ENCODE measurements around the gene LIPI. TPM values are rescaled to one million over a fixed set of nuclear protein-coding genes. Genes with fewer than 3 reads are reported as not detected.
"Not testable (repeated sequence)": the region's sequence is repeated elsewhere in the genome, so short reads cannot be mapped to it uniquely, and the experiment has no call there.

LIPI gene
- polyA plus RNA-seq, 2 donors = not detected

DNA sequence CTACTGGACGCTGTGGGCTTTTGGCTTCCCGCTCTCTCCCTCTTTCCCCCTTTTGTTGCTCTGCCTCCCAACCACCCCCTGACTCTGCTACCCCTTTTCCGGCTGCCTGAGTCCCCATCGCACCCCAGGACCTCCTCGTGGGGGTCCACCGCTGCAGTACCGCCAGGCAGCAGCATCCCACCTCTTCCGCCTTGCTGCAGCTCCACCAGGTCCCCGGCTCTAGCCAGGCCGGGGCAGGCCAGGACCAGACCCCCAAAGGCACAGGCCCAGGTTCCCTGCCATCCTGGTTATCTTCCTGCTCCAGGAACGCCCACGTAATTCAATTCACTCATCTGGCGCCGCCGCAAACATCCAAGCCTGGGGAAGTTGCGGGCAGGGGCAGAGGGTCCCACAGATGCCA is 139.8 kb downstream of the LIPI start:
- Histone ChIP-seq H3K4me3 (ENCODE audit: low read depth in 1 of 2, low read length in 2 of 2) (no peak overlapping the region), H3K27me3 (ENCODE audit: control insufficient read depth in 1 of 2, insufficient read depth in 2 of 2, low read length in 2 of 2) (no peaks in the 10 kb centered on the region), H3K9me3 (ENCODE audit: control insufficient read depth in 2 of 2, insufficient read depth in 1 of 2, low read depth in 1 of 2, low read length in 1 of 2) (peaks cover 4 to 16% of the 10 kb centered on the region in 2 donors), H3K36me3 (ENCODE audit: control insufficient read depth in 2 of 2, insufficient read depth in 2 of 2, low read length in 1 of 2) (peaks cover 0 to 19% of the 10 kb centered on the region in 2 donors), H3K4me1 (ENCODE audit: control insufficient read depth in 2 of 2, insufficient read depth in 2 of 2, low read length in 1 of 2) (peaks cover 0 to 2% of the 10 kb centered on the region in 2 donors), H3K27ac (ENCODE audit: low read depth in 2 of 2, low read length in 1 of 2) (no peak overlapping the region)
- WGBS, 2 donors = 97 to 98% methylated on average over 16 of the region's 16 CpGs

- Histone ChIP-seq H3K4me1 (ENCODE audit: control insufficient read depth in 2 of 2, insufficient read depth in 2 of 2, low read length in 1 of 2) (peaks cover 0 to 2% of the 10 kb centered on the region in 2 donors), H3K4me3 (ENCODE audit: low read depth in 1 of 2, low read length in 2 of 2) (no peak overlapping the region), H3K9me3 (ENCODE audit: control insufficient read depth in 2 of 2, insufficient read depth in 1 of 2, low read depth in 1 of 2, low read length in 1 of 2) (peaks cover 4 to 16% of the 10 kb centered on the region in 2 donors), H3K27ac (ENCODE audit: low read depth in 2 of 2, low read length in 1 of 2) (no peak overlapping the region), H3K27me3 (ENCODE audit: control insufficient read depth in 1 of 2, insufficient read depth in 2 of 2, low read length in 2 of 2) (no peaks in the 10 kb centered on the region), H3K36me3 (ENCODE audit: control insufficient read depth in 2 of 2, insufficient read depth in 2 of 2, low read length in 1 of 2) (peaks cover 0 to 19% of the 10 kb centered on the region in 2 donors)
- WGBS, 2 donors = 90 to 96% methylated on average over 46 of the region's 46 CpGs
These were observed 140.5 kb downstream of the LIPI start for GRCh38 chr21:14070049-14070893.

- no peaks in the 10 kb centered on the region for H3K36me3 ChIP-seq (ENCODE audit: control insufficient read depth in 2 of 2, insufficient read depth in 2 of 2, low read length in 1 of 2)
- no peaks in the 10 kb centered on the region for H3K27me3 ChIP-seq (ENCODE audit: control insufficient read depth in 1 of 2, insufficient read depth in 2 of 2, low read length in 2 of 2)
- WGBS, 2 donors = 54 to 89% methylated on average over 29 of the region's 29 CpGs
- peak overlapping the region in 1 of 2 donors; percentile 57 for H3K4me3 ChIP-seq (ENCODE audit: low read depth in 1 of 2, low read length in 2 of 2)
- H3K9me3 ChIP-seq (ENCODE audit: control insufficient read depth in 2 of 2, insufficient read depth in 1 of 2, low read depth in 1 of 2, low read length in 1 of 2) = peaks cover 0 to 4% of the 10 kb centered on the region in 2 donors
- peaks cover 0 to under 1% of the 10 kb centered on the region in 2 donors for H3K4me1 ChIP-seq (ENCODE audit: control insufficient read depth in 2 of 2, insufficient read depth in 2 of 2, low read length in 1 of 2)
- peak overlapping the region in 1 of 2 donors; percentile 82 for H3K27ac ChIP-seq (ENCODE audit: low read depth in 2 of 2, low read length in 1 of 2)
These were observed 146.5 kb downstream of the LIPI start for GRCh38 chr21:14064296-14064645.

DNA sequence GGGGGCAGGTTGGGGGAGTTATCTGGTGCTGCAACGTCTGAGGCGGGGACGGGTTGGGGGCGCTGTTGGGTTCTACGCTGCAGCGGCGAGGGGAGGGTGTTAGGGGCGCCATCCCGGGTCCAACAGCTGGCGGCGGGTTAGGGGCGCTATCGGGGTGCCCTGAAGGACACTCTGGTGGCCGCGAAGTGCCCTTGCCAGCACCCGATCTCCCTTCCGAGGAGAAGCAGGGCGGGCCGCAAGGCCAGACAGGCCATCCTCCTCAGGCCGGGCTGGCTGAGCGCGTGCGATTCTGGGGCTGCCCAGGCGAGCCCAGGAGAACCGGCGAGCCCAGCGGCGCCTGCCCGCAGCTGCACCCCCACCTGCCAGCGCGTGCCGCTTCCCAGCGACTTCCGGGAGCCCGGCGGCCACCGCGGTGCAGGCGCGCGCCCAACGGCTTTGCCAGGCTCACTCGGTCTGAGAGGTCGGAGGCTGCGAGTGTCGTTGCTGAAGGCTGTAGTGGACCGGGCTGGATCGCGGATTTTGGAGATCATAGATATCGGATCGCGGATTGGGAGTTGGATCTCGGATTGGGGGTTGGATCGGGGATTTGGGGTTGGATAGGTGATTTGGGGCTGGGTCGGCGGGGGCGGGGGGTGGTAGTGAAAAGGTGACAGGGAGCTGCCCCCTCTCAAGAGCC is 147.0 kb downstream of the LIPI start:
- H3K27ac ChIP-seq (ENCODE audit: low read depth in 2 of 2, low read length in 1 of 2) = peak overlapping the region in 1 of 2 donors; percentile 82
- not testable (repeated sequence) for H3K27me3 ChIP-seq (ENCODE audit: control insufficient read depth in 1 of 2, insufficient read depth in 2 of 2, low read length in 2 of 2); H3K4me1 ChIP-seq (ENCODE audit: control insufficient read depth in 2 of 2, insufficient read depth in 2 of 2, low read length in 1 of 2); H3K36me3 ChIP-seq (ENCODE audit: control insufficient read depth in 2 of 2, insufficient read depth in 2 of 2, low read length in 1 of 2); H3K9me3 ChIP-seq (ENCODE audit: control insufficient read depth in 2 of 2, insufficient read depth in 1 of 2, low read depth in 1 of 2, low read length in 1 of 2)
- 51 to 85% methylated on average over 57 of the region's 57 CpGs for WGBS, 2 donors
- peak overlapping the region in 1 of 2 donors; percentile 57 for H3K4me3 ChIP-seq (ENCODE audit: low read depth in 1 of 2, low read length in 2 of 2)

- 97 to 100% methylated on average over 18 to 19 of the region's 19 CpGs for WGBS, 2 donors
These were observed 148.1 kb downstream of the LIPI start for GRCh38 chr21:14062684-14063083.

DNA sequence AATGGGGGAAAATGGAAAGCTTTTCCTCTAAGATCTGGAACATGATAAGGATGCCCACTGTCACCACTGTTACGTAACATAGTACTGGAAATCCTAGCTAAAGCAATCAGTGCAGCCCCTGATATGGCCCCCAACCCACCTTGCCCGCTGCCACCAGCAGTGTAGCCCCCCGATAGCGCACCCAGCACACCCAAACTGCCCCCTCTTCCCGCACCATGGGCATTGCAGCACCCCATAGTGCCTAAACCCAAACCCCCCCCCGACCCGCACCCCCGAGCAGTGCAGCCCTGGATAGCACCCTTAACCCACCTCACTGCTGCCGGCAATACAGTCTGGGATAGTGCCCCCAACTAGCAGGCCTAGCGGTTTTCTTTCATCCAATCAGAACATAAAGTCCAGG is 148.9 kb downstream of the LIPI start:
- not testable (repeated sequence) for H3K4me3 ChIP-seq (ENCODE audit: low read depth in 1 of 2, low read length in 2 of 2); H3K36me3 ChIP-seq (ENCODE audit: control insufficient read depth in 2 of 2, insufficient read depth in 2 of 2, low read length in 1 of 2); H3K27me3 ChIP-seq (ENCODE audit: control insufficient read depth in 1 of 2, insufficient read depth in 2 of 2, low read length in 2 of 2); H3K27ac ChIP-seq (ENCODE audit: low read depth in 2 of 2, low read length in 1 of 2); H3K9me3 ChIP-seq (ENCODE audit: control insufficient read depth in 2 of 2, insufficient read depth in 1 of 2, low read depth in 1 of 2, low read length in 1 of 2)
- 81 to 97% methylated on average over 7 to 10 of the region's 10 CpGs for WGBS, 2 donors
- H3K4me1 ChIP-seq (ENCODE audit: control insufficient read depth in 2 of 2, insufficient read depth in 2 of 2, low read length in 1 of 2) = peaks cover 0 to 18% of the 10 kb centered on the region in 2 donors

More at GRCh38 chr21:14062684-14063083, 148.1 kb downstream of the LIPI start:
- H3K27me3 ChIP-seq (ENCODE audit: control insufficient read depth in 1 of 2, insufficient read depth in 2 of 2, low read length in 2 of 2); H3K4me1 ChIP-seq (ENCODE audit: control insufficient read depth in 2 of 2, insufficient read depth in 2 of 2, low read length in 1 of 2); H3K4me3 ChIP-seq (ENCODE audit: low read depth in 1 of 2, low read length in 2 of 2); H3K27ac ChIP-seq (ENCODE audit: low read depth in 2 of 2, low read length in 1 of 2); H3K9me3 ChIP-seq (ENCODE audit: control insufficient read depth in 2 of 2, insufficient read depth in 1 of 2, low read depth in 1 of 2, low read length in 1 of 2); H3K36me3 ChIP-seq (ENCODE audit: control insufficient read depth in 2 of 2, insufficient read depth in 2 of 2, low read length in 1 of 2): not testable (repeated sequence)

DNA sequence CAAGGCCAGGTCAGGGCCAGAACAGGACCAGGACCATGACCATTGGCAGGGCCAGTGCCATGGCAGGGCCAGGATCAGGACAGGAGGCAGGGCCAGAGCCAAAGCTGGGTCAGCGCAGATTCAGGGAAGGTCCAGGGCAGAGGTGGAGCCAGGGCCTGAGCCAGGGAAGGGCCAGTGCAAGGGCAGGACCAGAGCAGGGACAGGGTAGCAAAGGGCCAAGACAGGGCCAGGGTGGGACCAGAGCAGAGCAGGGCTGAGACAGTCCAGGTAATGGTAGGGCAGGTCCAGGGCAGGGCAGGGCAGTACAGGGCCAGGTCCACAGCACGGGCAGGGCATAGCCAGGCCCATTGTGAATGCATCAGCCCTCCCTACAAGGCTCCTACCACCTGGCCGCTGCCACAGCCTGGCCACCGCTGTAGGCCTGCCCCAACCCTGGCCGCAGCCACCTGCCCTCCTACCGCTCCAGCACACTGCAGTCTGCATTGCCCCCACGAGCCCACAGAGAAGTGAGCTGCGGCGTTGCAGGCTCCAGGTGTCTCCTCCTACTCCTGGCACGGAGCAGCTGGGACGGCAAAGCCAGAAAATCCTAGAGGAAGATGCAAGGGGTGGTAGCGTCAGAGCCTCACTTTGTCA is 151.6 kb downstream of the LIPI start:
- not testable (repeated sequence) for H3K9me3 ChIP-seq (ENCODE audit: control insufficient read depth in 2 of 2, insufficient read depth in 1 of 2, low read depth in 1 of 2, low read length in 1 of 2); H3K4me3 ChIP-seq (ENCODE audit: low read depth in 1 of 2, low read length in 2 of 2); H3K27me3 ChIP-seq (ENCODE audit: control insufficient read depth in 1 of 2, insufficient read depth in 2 of 2, low read length in 2 of 2); H3K36me3 ChIP-seq (ENCODE audit: control insufficient read depth in 2 of 2, insufficient read depth in 2 of 2, low read length in 1 of 2)
- Histone ChIP-seq H3K27ac (ENCODE audit: low read depth in 2 of 2, low read length in 1 of 2) (peak overlapping the region; percentile 8 to 83), H3K4me1 (ENCODE audit: control insufficient read depth in 2 of 2, insufficient read depth in 2 of 2, low read length in 1 of 2) (peaks cover 0 to 34% of the 10 kb centered on the region in 2 donors)
- WGBS, 2 donors = 84 to 96% methylated on average over 12 of the region's 12 CpGs

Other genes starting within 250 kb of the LIPI start
- gene RBM11, start 5.2 kb upstream of the LIPI start, polyA plus RNA-seq = 1 to 10 TPM in 1 of 2 donors, under 1 TPM in 1; 0.92 to 1.7 TPM
- gene HSPA13, start 172.2 kb upstream of the LIPI start, polyA plus RNA-seq = 1 to 10 TPM; 1.4 to 3.8 TPM

Data from esophagus (tissue), 2 donors.